Right ventricle myocardium inferior (tissue), 1 donor: Measurements from ENCODE around the gene LILRA6. TPM values are rescaled to one million over a fixed set of nuclear protein-coding genes. Genes with fewer than 3 reads are reported as not detected.
A peak's percentile ranks its signal among the peaks of the same experiment; 100 is the strongest.
"Not testable (repeated sequence)": the region's sequence is repeated elsewhere in the genome, so short reads cannot be mapped to it uniquely, and the experiment has no call there.

Experiments
- ATAC-seq: fragments of 200-7000 bp; cut with Tn5 transposase; one replicate; pipeline ENCODE4 v1.9.1; 2020; ENCODE audit warnings: mild to moderate bottlenecking, moderate library complexity
- DNase-seq: peaks from one replicate; pipeline ENCODE4 v3.0.0; 2021; ENCODE audit errors: missing footprints
- intact Hi-C: fragments of 100-400 bp; cut with DNase I; formaldehyde crosslinking; loops from one replicate; pipeline ENCODE4 v1.11.0; 2022
- microRNA-seq: library from miRNA; unstranded; fragments of <30 nt; microRNA quantifications from one replicate; pipeline ENCODE4 v1.2.0, GENCODE V29; 2020
- total RNA-seq: library from RNA; stranded (reverse); fragmentation: NEBNext Ultra II Directional; extraction: Animal tissue kit (Norgen Biotek cat#: 25700); gene quantifications from one replicate; pipeline ENCODE4 v1.2.1, GENCODE V29; 2021
- donor health status: DM: no; HTN: yes; CAD: no; lungs with severe emphysema.

LILRA6 gene
- total RNA-seq, 1 donor from 2014 or later = 2.7 TPM

GRCh38 chr19:54194463-54194862 is 48.1 kb downstream of the LILRA6 start:
- ATAC-seq, DNase-seq: not testable (repeated sequence)
- intact Hi-C loops = loop anchor here (5.0 kb wide), 2 partner anchors 77 to 327 kb away; partner anchors contain the start of genes MYADM, PRPF31 and TFPT

- ATAC-seq (no peak), DNase-seq (no peak)
- intact Hi-C loops = loop anchor here (5.0 kb wide), 2 partner anchors 76 to 326 kb away; partner anchors contain the start of genes MYADM, PRPF31 and TFPT
Measured at GRCh38 chr19:54193011-54193410, 49.6 kb downstream of the LILRA6 start.

DNA sequence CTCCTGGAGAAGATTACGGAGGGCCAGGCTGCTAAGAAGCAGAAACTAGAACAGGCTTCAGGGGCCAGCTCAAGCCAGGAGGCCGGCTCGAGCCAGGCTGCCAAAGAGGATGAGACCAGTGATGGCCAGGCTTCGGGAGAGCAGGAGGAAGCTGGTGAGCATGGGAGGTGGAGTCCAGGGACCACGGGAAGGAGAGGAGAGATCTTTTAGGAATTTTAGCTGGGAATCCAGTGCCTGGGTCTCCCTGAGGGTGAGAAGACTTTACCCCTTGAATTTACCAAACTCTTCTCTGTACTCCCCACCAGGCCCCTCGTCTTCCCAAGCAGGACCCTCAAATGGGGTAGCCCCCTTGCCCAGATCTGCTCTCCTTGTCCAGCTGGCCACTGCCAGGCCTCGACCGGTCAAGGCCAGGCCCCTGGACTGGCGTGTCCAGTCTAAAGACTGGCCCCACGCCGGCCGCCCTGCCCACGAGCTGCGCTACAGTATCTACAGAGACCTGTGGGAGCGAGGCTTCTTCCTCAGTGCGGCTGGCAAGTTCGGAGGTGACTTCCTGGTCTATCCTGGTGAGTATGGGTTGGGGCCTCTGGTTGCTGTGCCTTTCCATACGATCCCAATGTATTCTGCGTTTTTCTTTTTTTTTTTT is 50.7 kb downstream of the LILRA6 start:
- ATAC-seq (no peak), DNase-seq (no peak)
- intact Hi-C loops = loop anchor here (5.0 kb wide), 2 partner anchors 75 to 325 kb away; partner anchors contain the start of genes MYADM, PRPF31 and TFPT

GRCh38 chr19:54191011-54191810 is 51.4 kb downstream of the LILRA6 start, which contains the start of gene TSEN34:
Gene TSEN34 (plus strand): TSS chr19:54191308. CDS start chr19:54191365, 57 bp downstream.
- DNase-seq = peak; percentile 96
- intact Hi-C loops = loop anchor here (5.0 kb wide), 2 partner anchors 74 to 324 kb away; partner anchors contain the start of genes MYADM, PRPF31 and TFPT
- ATAC-seq = peak; percentile 47

DNA sequence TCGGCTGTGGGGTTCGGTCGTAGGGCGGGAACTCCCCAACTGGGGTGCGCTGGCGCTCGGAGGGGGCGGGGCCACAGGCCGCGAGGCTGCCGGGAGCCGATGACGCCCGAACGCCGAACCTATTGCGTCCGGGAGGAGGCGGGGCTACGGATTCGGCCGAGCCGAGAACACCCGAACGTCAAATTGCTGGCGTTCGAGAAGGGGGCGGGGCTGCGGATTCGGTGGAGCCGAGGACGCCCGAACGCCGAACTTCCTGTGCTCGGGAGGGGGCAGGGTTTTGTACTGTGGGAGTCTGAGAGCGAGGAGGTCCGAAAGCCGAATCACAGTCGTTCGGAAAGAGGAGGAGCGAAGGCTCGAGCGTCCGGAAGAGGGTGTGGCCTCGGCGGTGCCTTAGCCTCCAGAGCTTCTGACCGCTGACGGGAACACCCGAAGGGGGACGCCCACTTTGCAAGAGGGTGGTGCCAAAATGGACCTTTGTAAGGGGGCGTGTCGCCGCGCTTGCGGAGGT is 52.0 kb downstream of the LILRA6 start:
- peak; percentile 100 for DNase-seq
- ATAC-seq = peak; percentile 82
- intact Hi-C loops = loop anchor here (5.0 kb wide), 2 partner anchors 73 to 323 kb away; partner anchors contain the start of genes MYADM, PRPF31 and TFPT

DNA sequence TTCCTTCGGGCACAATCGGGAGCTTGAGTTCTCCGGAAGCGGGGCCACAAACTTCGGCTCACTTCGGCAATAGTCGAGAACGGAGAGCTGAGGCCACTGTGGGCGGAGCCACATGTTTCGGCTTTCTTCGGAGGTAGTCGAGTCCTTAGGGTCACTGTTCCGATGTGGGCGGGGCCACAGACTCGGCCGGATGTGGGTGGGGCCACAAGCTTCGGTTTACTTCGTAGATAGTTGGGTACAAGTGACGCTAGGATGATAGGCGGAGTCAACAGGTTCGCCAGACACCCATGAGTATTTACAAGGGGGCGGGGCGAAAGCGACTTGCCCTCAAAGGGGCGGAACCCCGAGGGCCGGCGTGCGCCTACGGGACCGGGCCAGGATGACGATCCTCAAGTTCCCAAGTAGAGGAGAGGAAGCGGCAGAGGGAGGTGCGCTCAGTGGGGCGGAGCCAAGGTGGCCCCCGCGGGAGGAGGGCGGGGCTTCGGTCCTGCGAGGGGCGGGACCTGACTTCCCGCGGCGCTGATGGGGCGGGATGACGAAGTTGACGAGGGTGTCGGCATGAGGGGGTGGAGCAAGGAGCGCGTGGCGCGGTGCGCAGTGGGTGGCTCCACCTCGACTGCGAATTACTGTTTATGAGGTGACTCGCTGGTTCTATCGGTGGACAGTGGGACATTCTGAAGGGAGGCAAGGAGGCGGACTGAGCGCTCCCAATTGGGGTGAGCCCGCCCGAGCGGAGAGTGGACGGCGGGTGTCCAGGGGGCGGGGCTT is 52.7 kb downstream of the LILRA6 start:
- DNase-seq (peak; percentile 100), ATAC-seq (peak; percentile 80)
- intact Hi-C loops = loop anchor here (5.0 kb wide), 2 partner anchors 73 to 323 kb away; partner anchors contain the start of genes MYADM, PRPF31 and TFPT

DNA sequence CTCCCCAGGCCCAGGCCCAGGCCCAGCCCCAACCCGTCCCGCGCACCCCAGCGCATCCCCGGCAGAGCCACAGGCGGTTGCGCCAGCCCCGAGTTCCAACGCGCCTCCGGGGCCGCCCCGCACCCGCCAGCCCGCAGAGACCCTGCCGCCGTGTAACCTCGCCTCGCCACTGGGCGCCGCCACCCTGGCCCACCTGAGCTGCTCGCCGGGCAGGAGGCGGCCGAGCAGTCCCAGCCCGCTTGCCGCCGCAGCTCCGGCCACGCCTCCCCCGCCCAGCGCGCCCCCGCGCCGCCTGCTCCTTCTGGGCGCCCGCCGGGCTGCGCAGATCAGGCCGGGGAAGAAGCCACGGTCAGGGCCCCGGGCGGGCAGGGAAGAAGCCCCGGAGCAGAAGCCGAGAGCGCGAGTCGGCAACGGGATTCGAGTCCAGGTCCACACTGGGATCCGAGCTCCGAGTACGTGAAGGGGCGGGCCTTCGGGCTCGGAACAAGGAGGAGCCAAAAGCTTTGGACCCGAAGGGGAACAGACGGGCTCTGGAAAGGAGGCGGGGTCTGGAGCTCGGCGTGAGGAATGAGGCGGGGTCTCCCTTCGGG is 53.4 kb downstream of the LILRA6 start, which contains the start of gene MBOAT7:
TSS of gene MBOAT7 (minus strand) at position 436 of the 590 bp plus-strand sequence. CDS start 1,072 bp downstream, outside the sequence.
- peak; percentile 0 for ATAC-seq
- DNase-seq = no peak
- intact Hi-C loops = no loop called here

DNA sequence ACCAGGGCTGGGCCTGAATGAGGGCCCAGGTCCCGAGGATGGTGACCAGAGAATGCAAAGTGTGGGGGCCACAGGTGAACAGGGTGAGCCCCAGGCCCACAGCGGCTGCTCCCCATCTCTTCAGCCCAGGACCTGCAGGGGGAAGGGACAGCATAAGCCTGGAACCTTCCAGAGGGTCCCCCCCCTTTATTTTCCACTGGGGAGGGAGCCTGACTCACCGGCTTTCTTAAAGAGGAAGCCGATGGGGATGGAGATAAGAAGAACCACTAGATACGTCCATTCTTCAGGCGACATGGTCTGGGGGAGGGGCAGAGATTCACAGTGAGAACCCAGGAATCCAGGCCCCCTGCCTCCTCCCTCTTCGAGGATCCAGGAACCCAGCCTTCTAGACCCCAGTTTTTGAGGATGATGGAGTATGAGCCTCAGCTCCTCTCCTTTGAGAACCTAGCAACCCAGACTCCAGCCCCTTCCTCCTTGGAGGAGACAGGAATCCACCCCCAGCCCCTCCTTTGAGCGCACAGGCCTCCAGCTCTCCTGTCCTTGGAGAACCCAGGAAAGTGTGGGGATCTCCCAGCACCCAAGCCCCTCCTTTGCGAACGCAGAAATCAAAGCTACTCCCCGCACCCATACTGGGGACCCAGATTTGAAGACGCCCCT is 54.2 kb downstream of the LILRA6 start:
- intact Hi-C loops = no loop called here
- no peak for ATAC-seq
- no peak for DNase-seq

DNA sequence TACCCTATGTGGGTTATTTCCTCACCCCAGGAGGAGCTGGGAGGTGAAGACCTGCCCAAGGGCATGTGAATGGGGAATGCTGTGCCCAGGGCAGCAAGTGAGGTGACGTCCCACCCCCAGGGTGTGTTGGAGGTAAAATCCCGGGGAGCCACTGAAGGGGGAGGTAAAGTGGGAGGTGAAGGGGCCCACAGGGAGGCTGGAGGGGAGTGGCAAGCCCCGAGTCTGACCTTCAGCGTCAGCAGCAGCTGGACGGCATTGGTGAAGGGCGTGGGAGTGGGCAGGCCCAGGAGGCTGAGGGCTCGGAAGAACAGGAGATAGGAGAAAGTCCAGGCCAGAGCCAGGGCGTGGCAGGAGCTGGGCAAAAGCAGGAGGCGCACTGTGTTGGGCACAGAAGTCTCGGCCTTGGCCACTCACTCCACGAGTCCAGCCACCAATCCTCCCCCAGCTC is 55.6 kb downstream of the LILRA6 start:
- DNase-seq (no peak), ATAC-seq (no peak)
- intact Hi-C loops = no loop called here

Small RNA genes lying within 50 kb of the gene (microRNA-seq; reads per million reads assigned to microRNA genes)
- gene MIR4752 = not detected

Other genes starting within 250 kb of the LILRA6 start
- gene VSTM1, start 178.9 kb downstream of the LILRA6 start, total RNA-seq = not detected
- not detected for gene TARM1, start 161.4 kb downstream of the LILRA6 start, total RNA-seq
- gene OSCAR, start 142.0 kb downstream of the LILRA6 start, total RNA-seq = 0.70 TPM
- gene NDUFA3, start 139.9 kb downstream of the LILRA6 start, total RNA-seq = 561 TPM
- 13.4 TPM for gene TFPT, start 127.1 kb downstream of the LILRA6 start, total RNA-seq
- 39.5 TPM for gene PRPF31, start 127.0 kb downstream of the LILRA6 start, total RNA-seq
- gene CNOT3, start 105.0 kb downstream of the LILRA6 start, total RNA-seq = 17.6 TPM
- 6.6 TPM for gene LENG1, start 83.1 kb downstream of the LILRA6 start, total RNA-seq
- 0.97 TPM for gene TMC4, start 69.6 kb downstream of the LILRA6 start, total RNA-seq
- gene MBOAT7, start 53.2 kb downstream of the LILRA6 start, total RNA-seq = 15.1 TPM
- gene TSEN34, start 51.5 kb downstream of the LILRA6 start, total RNA-seq = 16.1 TPM
- 681 TPM for gene RPS9, start 41.9 kb downstream of the LILRA6 start, total RNA-seq
- gene LILRB3, start 19.8 kb downstream of the LILRA6 start, total RNA-seq = 4.0 TPM
- gene LILRB5, start 14.5 kb upstream of the LILRA6 start, total RNA-seq = 8.5 TPM
- gene LILRB2, start 38.3 kb upstream of the LILRA6 start, total RNA-seq = 2.9 TPM
- 1.8 TPM for gene LILRA5, start 70.4 kb upstream of the LILRA6 start, total RNA-seq
- not detected for gene LILRA4, start 96.4 kb upstream of the LILRA6 start, total RNA-seq
- 9.1 TPM for gene LAIR1, start 122.1 kb upstream of the LILRA6 start, total RNA-seq
- 2.8 TPM for gene TTYH1, start 172.7 kb upstream of the LILRA6 start, total RNA-seq
- gene LENG8, start 206.4 kb upstream of the LILRA6 start, total RNA-seq = 59.0 TPM
- 1.8 TPM for gene LENG9, start 221.0 kb upstream of the LILRA6 start, total RNA-seq
- gene CDC42EP5, start 230.5 kb upstream of the LILRA6 start, total RNA-seq = 8.9 TPM